Fibroblast of mammary gland (primary cell): Measurements from ENCODE around the gene ZC3HAV1.
A peak's percentile ranks its signal among the peaks of the same experiment; 100 is the strongest.

Experiments
- DNase-seq: peaks from one replicate; pipeline ENCODE4 v3.0.0-alpha.2; 2010; ENCODE audit warnings: low read depth
- H3K4me3 ChIP-seq: 2 replicates; pipeline ENCODE4 v1.5.1; 2011; ENCODE audit warnings: low read depth, mild to moderate bottlenecking, low read length, moderate library complexity; ENCODE audit not compliant: control insufficient read depth
- TF ChIP-seq, protein P1 (sequence below): conservative IDR thresholded peaks from 2 replicates; pipeline ENCODE4 v1.5.1; 2011; ENCODE audit warnings: low read depth, low read length, inconsistent platforms; ENCODE audit not compliant: control insufficient read depth, insufficient read depth

The ZC3HAV1 gene

GRCh38 chr7:139038691-139039090 is 70.8 kb downstream of the ZC3HAV1 start:
- DNase-seq, result no peak
- TF ChIP-seq, protein P1, sequence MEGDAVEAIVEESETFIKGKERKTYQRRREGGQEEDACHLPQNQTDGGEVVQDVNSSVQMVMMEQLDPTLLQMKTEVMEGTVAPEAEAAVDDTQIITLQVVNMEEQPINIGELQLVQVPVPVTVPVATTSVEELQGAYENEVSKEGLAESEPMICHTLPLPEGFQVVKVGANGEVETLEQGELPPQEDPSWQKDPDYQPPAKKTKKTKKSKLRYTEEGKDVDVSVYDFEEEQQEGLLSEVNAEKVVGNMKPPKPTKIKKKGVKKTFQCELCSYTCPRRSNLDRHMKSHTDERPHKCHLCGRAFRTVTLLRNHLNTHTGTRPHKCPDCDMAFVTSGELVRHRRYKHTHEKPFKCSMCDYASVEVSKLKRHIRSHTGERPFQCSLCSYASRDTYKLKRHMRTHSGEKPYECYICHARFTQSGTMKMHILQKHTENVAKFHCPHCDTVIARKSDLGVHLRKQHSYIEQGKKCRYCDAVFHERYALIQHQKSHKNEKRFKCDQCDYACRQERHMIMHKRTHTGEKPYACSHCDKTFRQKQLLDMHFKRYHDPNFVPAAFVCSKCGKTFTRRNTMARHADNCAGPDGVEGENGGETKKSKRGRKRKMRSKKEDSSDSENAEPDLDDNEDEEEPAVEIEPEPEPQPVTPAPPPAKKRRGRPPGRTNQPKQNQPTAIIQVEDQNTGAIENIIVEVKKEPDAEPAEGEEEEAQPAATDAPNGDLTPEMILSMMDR, result no peak
- H3K4me3 ChIP-seq, result no peak overlapping the region

- DNase-seq, result no peak
- TF ChIP-seq, protein P1, result no peak
- H3K4me3 ChIP-seq, result no peak overlapping the region
These were observed 72.6 kb downstream of the ZC3HAV1 start for GRCh38 chr7:139036901-139037300.

GRCh38 chr7:139035586-139036353 is 73.8 kb downstream of the ZC3HAV1 start, which contains the start of gene ZC3HAV1L:
TSS of gene ZC3HAV1L (minus strand) at chr7:139036042. CDS start at chr7:139036017, 25 bp downstream.
- TF ChIP-seq, protein P1, result no peak
- peak within 1 kb of the TSS; percentile 70 for H3K4me3 ChIP-seq
- DNase-seq, result peak; percentile 54

- TF ChIP-seq, protein P1, result no peak
- DNase-seq, result peak; percentile 24
- H3K4me3 ChIP-seq, result peak overlapping the region; percentile 70
These were observed 74.5 kb downstream of the ZC3HAV1 start for GRCh38 chr7:139034855-139035585.

DNA sequence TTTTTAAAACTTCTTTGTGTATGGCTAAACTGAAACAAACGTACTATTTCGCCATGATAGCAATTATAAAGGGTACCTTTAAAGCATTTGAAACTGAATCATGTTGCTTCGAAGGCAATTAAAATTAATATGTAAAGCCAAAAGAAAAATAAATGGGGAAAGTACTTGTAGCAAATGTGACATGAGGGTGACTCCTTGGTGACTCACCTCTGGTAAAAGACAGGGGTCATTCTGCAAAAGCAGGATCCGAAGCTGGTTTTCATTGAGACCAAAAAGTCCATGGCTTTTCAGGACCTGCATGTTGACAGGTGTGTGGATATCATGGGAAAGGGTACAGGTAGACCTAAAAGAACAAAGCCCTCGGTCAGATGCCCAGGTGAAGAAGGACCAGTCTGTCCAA is 75.2 kb downstream of the ZC3HAV1 start:
- peak; percentile 55 for DNase-seq
- peak overlapping the region; percentile 70 for H3K4me3 ChIP-seq
- TF ChIP-seq, protein P1, result no peak

DNA sequence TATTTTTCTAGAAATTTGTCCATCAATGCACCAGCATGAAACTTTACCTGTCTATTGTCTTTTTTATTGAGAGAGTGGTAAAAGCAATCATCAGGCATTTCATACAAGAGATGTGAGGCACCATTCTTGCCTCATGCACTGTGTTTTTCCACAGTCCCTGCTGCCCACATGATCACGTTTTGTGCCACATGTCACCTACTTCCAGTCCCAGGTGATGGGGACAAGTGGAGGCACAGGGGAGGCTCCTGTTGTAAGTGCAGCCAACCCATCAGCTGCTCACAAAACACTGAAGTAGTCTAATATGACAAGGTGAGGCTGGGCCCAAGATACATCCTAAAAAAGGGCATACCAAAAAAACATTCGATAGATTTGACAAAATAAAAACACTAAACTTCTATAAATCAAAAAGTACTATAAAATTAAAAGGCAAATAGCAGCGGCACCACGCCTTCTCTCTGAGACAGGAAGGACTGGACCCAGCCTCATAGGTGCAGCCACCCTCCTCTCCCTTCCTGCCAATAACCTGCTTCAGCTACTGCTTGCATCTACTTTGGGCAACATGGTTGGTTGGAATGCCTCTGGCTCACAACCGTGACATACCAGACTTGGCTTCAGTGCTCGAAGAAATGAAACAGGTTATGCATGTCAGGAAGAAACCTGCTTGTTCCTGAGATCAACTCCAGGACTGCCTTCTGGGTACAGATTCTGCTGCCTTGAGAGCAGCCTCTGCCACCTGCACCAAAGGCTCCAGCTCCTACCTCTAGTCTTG is 76.0 kb downstream of the ZC3HAV1 start:
- DNase-seq, result no peak
- TF ChIP-seq, protein P1, result no peak
- no peak overlapping the region for H3K4me3 ChIP-seq
